Limb (tissue), 2 donors: ENCODE measurements around the gene CLK1.
"Not testable (repeated sequence)": the region's sequence is repeated elsewhere in the genome, so short reads cannot be mapped to it uniquely, and the experiment has no call there.

Experiments used
- DNase-seq, 2 donors: peaks; one replicate each; pipeline ENCODE4 v3.0.0-alpha.2; 2016; ENCODE audit errors: extremely low spot score in 2 of 2

Gene CLK1

DNA sequence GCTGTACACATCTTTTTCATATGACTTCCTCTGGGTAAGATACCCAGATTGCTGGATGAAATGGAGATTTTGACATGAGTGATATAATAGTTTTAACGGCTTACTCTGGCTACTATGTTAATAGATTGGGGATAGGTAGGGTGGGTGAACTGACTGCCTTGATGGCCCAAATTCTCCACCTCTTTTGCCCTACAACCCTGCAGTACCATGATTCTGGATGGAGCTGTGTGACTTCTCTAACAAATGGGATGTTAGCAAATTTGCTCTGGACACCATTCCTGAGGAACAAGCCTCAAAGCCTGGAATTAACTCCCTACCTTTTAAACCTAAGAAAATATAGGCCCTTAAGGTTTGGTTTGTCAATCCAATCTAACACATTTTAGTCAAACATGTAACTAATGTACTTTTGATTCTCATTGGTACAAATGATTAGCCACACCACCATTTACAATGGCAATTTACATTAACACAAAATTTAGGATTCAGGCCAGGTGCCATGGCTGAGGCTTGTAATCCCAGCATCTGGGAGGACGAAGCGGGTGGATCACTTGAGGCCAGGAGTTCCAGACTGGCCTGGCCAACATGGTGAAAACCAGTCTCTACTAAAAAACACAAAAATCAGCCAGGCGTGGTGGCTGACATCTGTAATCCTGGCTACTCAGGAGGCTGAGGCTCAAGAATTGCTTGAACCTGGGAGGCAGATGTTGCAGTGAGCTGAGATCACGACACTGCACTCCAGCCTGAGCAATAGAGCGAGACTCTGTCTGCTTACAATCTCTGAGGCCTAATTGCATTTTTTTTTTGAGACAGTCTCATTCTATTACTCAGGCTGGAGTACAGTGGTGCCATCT is 12.8 kb downstream of the CLK1 start:
- no peak for DNase-seq

DNA sequence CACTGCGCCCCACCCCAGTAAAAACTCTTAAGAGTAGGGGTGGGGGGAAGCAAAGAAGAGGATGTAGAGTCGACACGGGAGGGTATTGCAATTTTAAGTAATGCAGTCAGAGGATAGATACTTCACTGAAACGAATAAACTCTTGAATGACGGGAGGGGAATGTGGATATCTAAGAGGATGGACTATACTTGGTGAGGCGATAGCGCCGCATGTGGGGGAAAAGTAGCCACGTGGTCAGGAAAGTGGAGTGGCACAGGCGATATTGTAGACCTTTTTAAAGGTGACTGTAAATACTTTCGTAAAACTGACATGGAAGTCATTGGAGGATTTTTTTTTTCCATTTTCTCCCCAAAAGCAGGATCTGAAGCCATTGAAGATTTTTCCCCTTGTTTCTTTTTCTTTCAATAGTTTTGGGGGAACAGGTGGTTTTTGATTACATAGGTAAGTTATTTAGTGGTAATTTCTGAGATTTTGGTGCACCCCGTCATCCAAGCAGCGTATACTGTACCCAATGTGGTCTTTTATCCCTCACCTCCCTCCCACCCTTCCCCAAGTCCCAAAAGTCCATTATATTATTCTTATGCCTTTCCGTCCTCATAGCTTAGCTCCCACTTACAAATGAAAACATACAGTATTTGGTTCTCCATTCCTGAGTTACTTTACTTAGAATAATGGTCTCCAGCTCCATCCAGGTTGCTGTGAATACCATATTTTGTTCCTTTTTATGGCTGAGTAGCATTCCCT is 13.8 kb downstream of the CLK1 start:
- DNase-seq, result no peak

GRCh38 chr2:200847939-200848338 is 16.5 kb downstream of the CLK1 start:
- no peak for DNase-seq

- no peak for DNase-seq
Measured at GRCh38 chr2:200847269-200847668, 17.2 kb downstream of the CLK1 start.

DNA sequence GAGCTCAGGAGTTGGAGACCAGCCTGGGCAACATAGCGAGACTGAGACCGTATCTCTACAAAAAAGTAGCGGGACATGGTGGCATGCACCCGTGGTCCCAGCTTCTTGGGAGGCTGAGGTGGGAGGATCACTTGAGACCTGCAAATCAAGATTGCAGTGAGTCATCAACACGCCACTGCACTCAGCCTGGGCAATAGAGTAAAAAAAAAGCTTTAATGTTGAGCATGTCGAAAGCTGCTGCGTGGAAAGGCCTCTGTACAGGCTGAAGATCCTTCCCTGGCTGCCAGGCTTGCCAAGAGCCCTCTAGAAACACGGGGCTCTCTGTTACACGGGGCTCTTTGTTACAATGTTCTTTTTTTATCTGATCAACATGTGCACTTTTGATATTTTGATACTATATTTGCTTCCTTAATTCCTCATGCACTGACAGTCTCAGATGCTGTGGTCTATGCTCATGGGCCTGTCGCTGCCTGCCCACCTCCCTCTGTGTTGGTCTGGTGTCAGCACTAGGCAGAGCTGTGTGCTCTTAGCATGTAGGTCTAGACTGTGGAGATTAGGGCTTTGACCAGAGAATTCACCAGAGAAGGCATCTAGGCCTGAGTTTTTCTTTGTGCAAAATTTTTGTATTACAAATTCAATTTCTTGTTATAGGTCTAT is 18.7 kb downstream of the CLK1 start:
- DNase-seq, result no peak

GRCh38 chr2:200845194-200845593 is 19.3 kb downstream of the CLK1 start:
- DNase-seq, result no peak

- DNase-seq, result no peak
Measured at GRCh38 chr2:200843993-200844948, 20.2 kb downstream of the CLK1 start.

GRCh38 chr2:200839513-200839912 is 24.9 kb downstream of the CLK1 start:
- DNase-seq, result no peak

- DNase-seq, result no peak
Measured at GRCh38 chr2:200834701-200835100, 29.8 kb downstream of the CLK1 start.

GRCh38 chr2:200829258-200829655 is 35.2 kb downstream of the CLK1 start:
- DNase-seq, result no peak

- no peak for DNase-seq
Measured at GRCh38 chr2:200828572-200829257, 35.7 kb downstream of the CLK1 start.

GRCh38 chr2:200828104-200828503 is 36.4 kb downstream of the CLK1 start:
- no peak for DNase-seq

- no peak for DNase-seq
Measured at GRCh38 chr2:200821686-200822245, 42.7 kb downstream of the CLK1 start.

- DNase-seq, result no peak
Measured at GRCh38 chr2:200820573-200821234, 43.8 kb downstream of the CLK1 start.

DNA sequence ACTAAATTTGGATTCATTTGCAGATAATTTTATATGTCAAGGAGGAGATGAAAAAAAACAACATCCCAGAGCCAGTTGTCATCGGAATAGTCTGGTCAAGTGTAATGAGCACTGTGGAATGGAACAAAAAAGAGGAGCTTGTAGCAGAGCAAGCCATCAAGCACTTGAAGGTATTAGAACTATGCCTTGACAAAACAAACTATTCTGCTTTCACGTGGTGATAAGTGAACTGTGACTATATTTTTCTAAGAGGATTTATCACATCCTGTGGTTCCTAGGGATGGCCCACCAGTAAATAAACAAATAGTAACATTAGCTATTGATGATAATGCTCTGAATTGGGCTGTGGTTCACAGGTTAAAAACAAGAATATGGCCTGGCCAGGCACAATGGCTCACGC is 45.7 kb downstream of the CLK1 start:
- DNase-seq, result not testable (repeated sequence)

DNA sequence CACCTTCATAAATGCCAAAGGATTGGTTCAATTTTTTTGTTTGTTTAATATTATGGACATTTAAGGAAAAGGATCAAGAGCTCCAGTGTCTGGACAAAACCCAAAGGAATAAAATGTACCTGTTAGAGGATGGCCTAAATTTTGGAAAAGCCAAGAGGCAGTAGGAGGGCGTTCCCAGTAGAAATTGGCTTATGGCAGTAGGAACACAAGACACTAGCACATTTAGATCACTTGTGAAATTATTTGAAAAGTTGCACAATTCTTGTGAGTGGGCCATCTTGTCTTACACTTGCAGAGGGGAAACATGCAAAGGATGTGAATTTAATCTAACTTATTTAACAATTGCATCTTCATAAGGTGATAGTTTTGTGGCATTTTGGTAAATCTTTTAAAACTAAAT is 49.5 kb downstream of the CLK1 start:
- DNase-seq, result no peak

GRCh38 chr2:200814276-200814815 is 50.1 kb downstream of the CLK1 start:
- no peak for DNase-seq

- peak; percentile 24 to 83 for DNase-seq
Measured at GRCh38 chr2:200812122-200813022, 52.1 kb downstream of the CLK1 start.
